Left cardiac atrium (tissue), 4 donors: Measurements from ENCODE around the gene ALDH5A1. TPM values are rescaled to one million over a fixed set of nuclear protein-coding genes. Genes with fewer than 3 reads are reported as not detected.

ENCODE experiments used
- ATAC-seq, 2 donors: fragments of 200-7000 bp; cut with Tn5 transposase; one replicate each; pipeline ENCODE4 v1.9.1; 2020; ENCODE audit warnings: mild to moderate bottlenecking in 2 of 2, moderate library complexity in 2 of 2
- DNase-seq: peaks from one replicate; pipeline ENCODE4 v3.0.0-alpha.2; 2020
- intact Hi-C, 2 donors: fragments of 100-400 bp; cut with DNase I; formaldehyde crosslinking; loops; one replicate each; pipeline versions ENCODE4 v1.14.1 to v1.15.1; 2022 to 2023
- long read RNA-seq: library from polyadenylated mRNA; unstranded; transcript quantifications from one replicate; pipeline ENCODE4 v2.0.0, GENCODE V29; 2021
- total RNA-seq, 2 donors: library from RNA; stranded (reverse); fragmentation: NEBNext Ultra II Directional; extraction: Animal tissue kit (Norgen Biotek cat#: 25700); gene quantifications; one replicate each; pipeline ENCODE4 v1.2.1, GENCODE V29; 2021
- donor health status: DM: no; HTN: yes; CAD: no.
- donor health status: DM: no; HTN: yes; CAD: no; lungs with severe emphysema.
- donor health status: DM: yes; HTN: yes; CAD: no.
- donor health status: Dilated cardiomyopathy.

Gene ALDH5A1
- total RNA-seq: 10 to 100 TPM; 16.2 to 18.1 TPM
- long read RNA-seq, full-length matches to known transcripts: 26 of 33 reads
- long read RNA-seq, partial matches to known transcripts: 4 of 33 reads
- long read RNA-seq, other reads (novel, unspliced or antisense): 3 of 33 reads

- ATAC-seq (peak; percentile 88 to 95), DNase-seq (peak; percentile 78)
- intact Hi-C loops: no loop called here
Observed at GRCh38 chr6:24494821-24495795, at the start of gene ALDH5A1. TSS of gene ALDH5A1 (plus strand) at chr6:24494969. CDS start at chr6:24494997, 28 bp downstream.

DNA sequence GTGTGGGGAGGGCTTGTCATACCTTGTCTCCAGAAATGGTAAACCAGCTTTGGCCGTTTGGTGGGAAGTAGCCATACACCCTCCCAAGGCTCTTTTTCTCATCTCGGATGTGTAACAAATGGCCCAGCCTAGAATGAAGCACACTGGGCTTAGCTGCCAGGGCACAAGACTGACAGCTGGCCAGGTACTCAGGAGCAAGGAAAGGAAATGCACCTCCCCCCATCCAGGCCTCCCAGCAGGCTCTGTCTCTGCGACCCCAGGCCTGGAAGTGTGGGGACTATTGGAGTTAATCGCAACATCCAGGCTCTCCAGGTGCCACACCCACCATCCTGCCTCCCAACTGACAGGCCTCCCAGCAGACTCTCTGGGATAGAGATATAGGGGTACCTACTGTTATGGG lies 49.1 kb upstream of the ALDH5A1 start:
- intact Hi-C loops: no loop called here
- ATAC-seq (no peak), DNase-seq (no peak)

DNA sequence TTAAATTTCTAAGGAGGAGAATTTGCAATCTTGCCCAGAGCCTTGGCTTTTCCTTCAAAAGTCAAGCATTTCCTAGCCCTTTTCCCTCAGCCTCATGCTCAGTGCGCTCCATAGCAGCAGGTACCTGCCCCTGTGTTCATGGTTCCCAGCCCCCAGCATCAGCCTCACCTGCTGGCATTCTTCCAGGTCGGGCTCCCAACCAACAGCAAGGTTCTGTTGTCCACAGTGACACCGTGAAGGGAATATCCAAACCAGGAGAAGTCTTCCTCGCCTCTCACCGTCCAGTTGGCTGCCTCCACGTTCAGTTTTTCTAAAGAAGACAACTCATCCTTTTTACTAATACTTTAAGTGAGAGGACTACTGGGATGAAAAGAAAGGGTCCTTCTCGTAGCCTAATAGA lies 48.1 kb upstream of the ALDH5A1 start:
- no peak for DNase-seq
- ATAC-seq: no peak
- intact Hi-C loops: no loop called here

DNA sequence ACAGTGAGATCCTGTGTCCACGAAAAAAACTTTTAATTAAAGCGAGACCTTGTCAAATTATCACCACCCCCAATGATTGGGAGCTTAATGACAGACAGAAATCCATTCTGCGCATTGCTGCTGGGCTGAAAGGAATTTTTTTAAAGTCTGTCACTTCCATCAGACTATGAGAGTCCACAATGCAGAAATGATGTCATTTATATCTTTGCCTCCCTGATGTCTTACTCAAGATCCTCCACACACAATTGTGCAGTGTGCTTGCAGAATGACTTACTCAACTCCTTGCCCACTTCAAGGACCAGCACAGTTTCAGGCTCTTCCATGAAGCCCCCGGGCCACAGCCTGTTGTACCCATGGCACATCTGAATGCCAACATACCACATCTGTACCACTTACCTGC lies 46.4 kb upstream of the ALDH5A1 start:
- ATAC-seq (no peak), DNase-seq (no peak)
- intact Hi-C loops: no loop called here

DNA sequence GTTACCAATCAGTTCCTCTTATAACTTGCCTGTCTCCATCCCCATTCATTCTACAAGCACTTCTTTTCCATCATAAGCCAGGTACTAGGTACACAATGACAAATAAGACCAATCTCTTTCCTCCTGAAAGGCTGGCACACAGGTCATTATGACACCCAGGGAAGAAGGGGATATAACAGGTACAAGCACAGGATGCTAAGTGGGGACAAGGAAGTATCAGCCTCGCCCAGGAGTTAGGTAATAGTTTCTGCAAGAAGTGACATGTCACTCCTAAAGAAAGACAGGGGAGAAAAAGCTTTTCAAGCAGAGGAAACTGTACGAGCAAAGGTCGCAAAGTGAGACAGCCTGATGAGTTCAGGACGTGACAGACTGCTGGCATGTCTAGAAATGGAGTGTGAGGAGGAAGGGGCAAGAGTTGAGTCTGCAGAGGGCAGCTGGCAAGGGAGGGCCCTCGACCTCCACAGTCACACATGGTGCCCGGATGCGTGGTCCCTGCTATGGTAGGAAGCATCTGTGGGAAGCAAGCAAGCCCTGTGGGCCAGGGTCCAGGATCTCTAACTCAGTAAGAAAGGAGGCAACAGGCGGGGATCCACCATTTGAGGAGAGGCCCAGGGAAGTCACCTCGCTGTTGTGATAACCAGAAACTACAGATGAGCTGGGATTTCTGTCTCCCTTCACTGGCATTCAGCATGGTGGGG lies 45.8 kb upstream of the ALDH5A1 start:
- ATAC-seq: no peak
- no peak for DNase-seq
- intact Hi-C loops: no loop called here

DNA sequence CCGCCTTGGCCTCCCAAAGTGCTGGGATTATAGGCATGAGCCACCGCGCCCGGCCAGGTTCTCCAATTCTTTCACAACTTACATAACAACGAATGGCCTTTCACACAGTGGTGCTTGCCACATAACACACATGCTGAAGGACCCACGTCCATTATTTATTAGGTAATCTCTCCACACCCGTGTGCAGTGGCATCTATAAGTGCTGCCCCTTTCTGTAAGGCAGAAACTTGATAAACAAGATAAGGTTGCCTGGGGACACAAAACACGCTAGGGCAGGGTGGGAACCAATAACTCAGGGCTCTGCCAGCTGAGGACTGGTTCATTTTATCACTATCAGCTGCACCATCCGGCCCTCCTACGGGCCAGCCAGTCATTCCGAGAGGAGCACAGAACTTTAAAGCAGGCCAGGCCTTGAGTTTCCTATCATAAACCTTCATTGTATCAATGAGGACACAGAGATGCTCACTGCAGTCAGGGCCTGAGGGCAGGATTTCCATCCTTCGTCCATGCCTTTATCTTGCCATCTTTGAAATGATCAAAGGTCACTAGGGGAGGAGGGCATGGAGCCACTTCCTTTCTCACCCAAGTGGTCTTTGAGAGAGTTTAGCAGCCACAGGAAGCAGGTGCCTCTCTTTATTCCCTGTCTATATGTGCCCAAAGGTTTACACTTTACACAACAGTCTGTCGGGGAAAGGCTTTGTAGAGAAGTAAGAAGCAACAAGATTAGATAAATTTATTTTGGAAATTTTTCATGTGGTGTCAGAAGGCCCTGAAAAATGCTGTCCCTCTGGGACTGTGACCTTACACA lies 43.0 kb upstream of the ALDH5A1 start:
- intact Hi-C loops: no loop called here
- ATAC-seq: peak in 1 of 2 donors; percentile 67
- no peak for DNase-seq

DNA sequence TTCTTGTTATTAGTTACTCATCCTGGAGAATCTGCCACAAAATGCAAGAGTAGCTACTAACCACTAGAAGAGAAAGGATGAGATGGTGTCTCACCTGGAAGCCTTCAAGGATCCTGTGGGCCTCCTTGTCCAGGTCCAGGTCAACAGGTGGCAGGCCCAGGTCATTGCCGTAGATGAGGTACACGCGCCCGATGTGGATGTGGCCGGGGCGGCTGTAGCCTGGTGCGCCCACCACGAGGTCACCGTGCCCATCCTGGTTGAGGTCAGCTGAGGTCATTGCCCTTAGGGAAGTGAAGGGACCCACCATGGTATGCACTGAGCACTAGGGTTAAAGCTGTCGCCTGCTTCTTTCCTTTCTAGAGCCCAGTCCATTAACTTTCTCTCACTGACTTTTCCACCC lies 40.8 kb upstream of the ALDH5A1 start:
- intact Hi-C loops: no loop called here
- ATAC-seq (no peak), DNase-seq (no peak)

GRCh38 chr6:24454452-24454851 lies 40.3 kb upstream of the ALDH5A1 start:
- DNase-seq: no peak
- intact Hi-C loops: no loop called here

DNA sequence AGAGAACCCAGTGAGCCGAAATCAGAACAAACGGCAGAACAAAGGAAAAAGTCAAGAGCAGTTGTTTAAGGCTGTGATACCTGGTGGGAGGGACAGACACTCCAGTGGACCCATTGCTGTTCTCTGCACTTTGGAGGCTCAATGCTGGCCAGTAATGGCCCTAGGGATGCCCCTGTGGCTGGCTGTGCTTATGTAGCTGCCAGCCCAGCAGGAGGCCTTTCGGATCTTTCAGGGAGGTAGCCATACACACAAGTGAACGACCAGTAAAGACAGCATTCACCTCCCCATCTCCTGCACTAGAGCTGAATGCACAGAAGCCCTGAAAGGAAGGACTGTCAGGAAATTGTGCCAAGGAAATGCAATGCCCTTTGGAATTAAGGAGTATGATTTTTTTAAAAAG lies 39.7 kb upstream of the ALDH5A1 start:
- intact Hi-C loops: no loop called here
- DNase-seq: no peak
- ATAC-seq: no peak

More at GRCh38 chr6:24454452-24454851, 40.3 kb upstream of the ALDH5A1 start:
- ATAC-seq: no peak

DNA sequence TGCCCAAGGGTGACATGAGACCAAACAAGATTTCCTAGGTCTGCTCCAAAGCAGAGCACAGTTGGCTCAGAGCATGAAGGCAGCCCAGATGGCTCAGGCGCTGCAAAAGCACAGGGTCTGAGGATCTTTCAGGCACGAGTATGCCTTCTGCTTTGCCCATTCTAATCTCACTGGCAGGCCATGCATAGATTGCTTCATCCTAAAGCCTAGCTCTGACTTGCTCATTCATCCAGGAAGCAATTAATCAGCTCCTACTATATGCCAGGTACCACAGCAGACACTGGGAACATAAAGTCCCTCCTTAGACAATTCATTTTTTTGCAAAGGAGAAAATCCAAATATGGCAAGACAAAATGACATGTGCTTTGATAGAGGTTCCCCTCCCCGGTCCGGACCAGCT lies 36.6 kb upstream of the ALDH5A1 start:
- DNase-seq (no peak), ATAC-seq (peak in 1 of 2 donors; percentile 73)
- intact Hi-C loops: no loop called here

- intact Hi-C loops: no loop called here
- no peak for ATAC-seq
- DNase-seq: no peak
Observed at GRCh38 chr6:24458941-24459340, 35.8 kb upstream of the ALDH5A1 start.

DNA sequence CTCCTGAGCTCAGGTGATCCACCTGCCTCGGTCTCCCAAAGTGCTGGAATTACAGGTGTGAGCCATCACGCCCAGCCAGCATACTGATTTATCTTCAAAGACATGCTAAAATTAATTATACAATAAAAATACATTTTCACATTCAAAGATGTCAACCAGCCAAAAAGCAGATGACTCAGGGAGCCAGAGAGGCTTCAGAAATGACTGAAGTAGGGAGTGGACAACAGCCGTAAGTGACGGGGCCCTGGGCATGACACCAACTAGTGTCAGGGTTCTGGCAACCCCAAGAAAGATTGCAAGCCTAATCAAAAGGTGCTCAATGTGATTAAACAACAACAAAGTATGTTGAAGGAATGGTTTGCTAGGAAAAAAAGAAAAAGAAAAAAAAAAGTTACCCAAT lies 33.8 kb upstream of the ALDH5A1 start:
- DNase-seq (no peak), ATAC-seq (no peak)
- intact Hi-C loops: no loop called here

DNA sequence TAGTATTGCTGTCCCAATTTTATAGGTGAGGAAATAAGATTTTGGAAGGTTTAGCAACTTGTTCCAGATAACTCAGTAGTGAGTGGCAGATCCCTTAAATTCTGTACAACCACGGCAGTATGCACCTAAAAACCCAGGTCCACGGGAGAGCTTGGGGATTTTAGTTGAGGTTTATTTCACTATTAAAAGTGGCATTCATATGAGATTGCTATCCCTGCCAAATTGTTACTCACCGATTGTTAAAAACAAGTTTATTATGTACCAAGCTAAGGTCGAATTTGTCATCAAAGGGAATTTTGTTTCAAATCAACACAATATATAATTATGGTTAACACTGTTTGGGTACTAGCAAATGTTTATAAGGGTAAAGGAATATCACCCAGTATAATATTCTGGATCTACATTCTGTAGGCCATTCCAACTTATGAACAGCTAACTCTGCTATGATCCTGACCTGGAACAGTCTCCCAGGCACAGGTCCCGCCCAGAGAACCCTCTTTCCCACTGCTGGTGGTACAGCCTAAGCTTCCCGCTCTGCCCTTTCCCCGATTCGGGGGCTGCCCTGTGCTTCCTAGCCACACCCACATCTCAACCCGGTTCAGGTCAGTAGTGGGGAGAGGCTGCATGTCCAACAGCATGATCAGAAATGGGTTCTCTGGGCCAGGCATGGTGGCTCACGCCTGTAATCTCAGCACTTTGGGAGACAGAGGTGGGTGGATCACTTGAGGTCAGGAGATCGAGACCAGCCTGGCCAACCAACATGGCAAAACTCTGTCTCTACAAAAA lies 30.3 kb upstream of the ALDH5A1 start:
- intact Hi-C loops: no loop called here
- DNase-seq: no peak
- no peak for ATAC-seq

DNA sequence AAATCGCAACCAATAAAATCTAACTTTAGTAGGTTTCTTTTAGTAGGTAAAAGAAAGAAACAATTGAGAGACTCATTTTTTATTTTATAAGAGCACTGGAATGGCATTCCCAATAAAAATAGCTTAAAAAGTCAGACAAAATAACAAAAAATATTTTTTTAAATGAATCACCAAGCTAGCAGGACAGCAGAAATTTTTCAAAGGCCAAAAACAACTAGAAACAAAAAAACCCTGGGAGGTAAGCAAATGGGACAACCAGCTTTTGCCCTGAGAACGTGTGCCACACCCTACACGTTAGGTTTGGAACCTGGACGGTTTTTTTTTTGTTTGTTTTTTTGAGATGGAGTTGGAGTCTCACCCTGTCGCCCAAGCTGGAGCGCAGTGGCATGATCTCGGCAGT lies 25.0 kb upstream of the ALDH5A1 start:
- DNase-seq (no peak), ATAC-seq (no peak)
- intact Hi-C loops: no loop called here

GRCh38 chr6:24472181-24472580 lies 22.6 kb upstream of the ALDH5A1 start:
- intact Hi-C loops: no loop called here
- no peak for ATAC-seq
- DNase-seq: no peak

DNA sequence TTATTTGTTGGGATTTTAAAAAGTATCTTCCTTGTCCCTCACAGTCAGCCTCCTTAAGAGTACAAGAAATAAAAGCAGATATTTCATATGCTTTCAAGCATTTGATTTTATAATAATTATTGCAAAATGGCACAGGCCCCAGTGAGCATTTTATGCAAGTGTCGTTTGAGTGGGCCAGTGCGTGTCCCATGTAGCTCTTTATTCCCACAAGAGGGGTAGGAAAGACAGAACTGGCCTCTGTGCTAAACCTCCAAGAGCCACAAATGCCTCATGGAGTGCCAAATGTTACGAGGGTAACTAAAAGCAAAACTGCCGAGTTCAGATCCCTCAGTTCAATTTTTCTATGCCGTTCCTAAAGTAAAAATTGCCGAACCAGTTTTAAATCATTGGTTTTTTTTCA lies 18.1 kb upstream of the ALDH5A1 start:
- intact Hi-C loops: no loop called here
- no peak for DNase-seq
- ATAC-seq: peak in 1 of 2 donors; percentile 69

GRCh38 chr6:24477070-24477469 lies 17.7 kb upstream of the ALDH5A1 start:
- no peak for DNase-seq
- intact Hi-C loops: no loop called here
- no peak for ATAC-seq

DNA sequence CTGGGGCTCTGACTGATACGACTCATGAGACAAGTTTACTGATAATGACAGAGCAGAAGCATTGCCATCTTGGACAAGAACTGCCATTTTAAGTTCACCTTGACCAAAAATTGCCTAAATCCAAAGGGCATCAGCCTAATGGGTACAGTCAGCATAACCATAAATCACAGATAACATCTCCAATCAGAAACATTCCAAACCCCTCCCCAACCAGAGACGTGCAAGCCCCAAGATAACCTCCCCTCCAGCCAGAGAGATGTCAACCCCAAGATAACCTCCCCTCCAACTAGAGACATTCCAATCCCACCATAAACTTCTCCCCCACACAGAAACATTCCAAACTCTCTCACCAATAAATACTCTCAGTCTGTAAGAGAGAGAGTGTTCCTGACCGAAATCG lies 15.9 kb upstream of the ALDH5A1 start:
- ATAC-seq (no peak), DNase-seq (no peak)
- intact Hi-C loops: no loop called here

- intact Hi-C loops: no loop called here
- ATAC-seq (no peak), DNase-seq (no peak)
Observed at GRCh38 chr6:24480705-24481104, 14.1 kb upstream of the ALDH5A1 start.
